ENCODE measurements around the gene TOP3B.

The TOP3B gene

GRCh38 chr22:21921729-21922128 lies 60.9 kb downstream of the TOP3B start:
- H2BK12ac ChIP-seq (ENCODE audit: low read length) = no peak overlapping the region
- H3K9me3 ChIP-seq (ENCODE audit: insufficient read depth, low read depth, low read length) = no peaks in the 10 kb centered on the region
- H2AFZ ChIP-seq (ENCODE audit: insufficient read depth, low read length, poor library complexity) = no peak overlapping the region
- no peak overlapping the region for H3K18ac ChIP-seq (ENCODE audit: low read length)
- no peak overlapping the region for H2BK5ac ChIP-seq (ENCODE audit: low read depth, low read length, poor library complexity)
- H3K14ac ChIP-seq (ENCODE audit: low read length) = no peak overlapping the region
- H2AK5ac ChIP-seq (ENCODE audit: low read length) = no peak overlapping the region
- no peak overlapping the region for H4K8ac ChIP-seq (ENCODE audit: low read depth, low read length)
- H3K23ac ChIP-seq (ENCODE audit: low read length) = no peak overlapping the region
- no peak overlapping the region for H3K27ac ChIP-seq (ENCODE audit: low read depth, low read length)
- H3K4me1 ChIP-seq (ENCODE audit: control insufficient read depth in 1 of 2, insufficient read depth in 2 of 2, low read length in 2 of 2) = peaks cover 0 to 4% of the 10 kb centered on the region in 2 experiments
- no peak overlapping the region for H4K91ac ChIP-seq (ENCODE audit: low read depth, low read length)
- no peak overlapping the region for H3K9ac ChIP-seq (ENCODE audit: low read length)
- no CpG with 5 or more reads among the region's 8 CpGs for WGBS (ENCODE audit: extremely low coverage, insufficient coverage, insufficient read length)
- no peak for DNase-seq
- H3K79me2 ChIP-seq (ENCODE audit: control insufficient read depth, insufficient read depth, low read length, poor library complexity) = no peaks in the 10 kb centered on the region
- no peak overlapping the region for H3K4me2 ChIP-seq (ENCODE audit: low read length)
- peaks cover 11 to 15% of the 10 kb centered on the region in 2 experiments for H3K36me3 ChIP-seq (ENCODE audit: control insufficient read depth in 1 of 2, insufficient read depth in 2 of 2, low read length in 2 of 2)
- H3K79me1 ChIP-seq (ENCODE audit: low read length) = no peaks in the 10 kb centered on the region
- H3K4me3 ChIP-seq (ENCODE audit: low read depth, low read length) = no peak overlapping the region
- H3K27me3 ChIP-seq (ENCODE audit: insufficient read depth, low read length) = no peaks in the 10 kb centered on the region
- no peak overlapping the region for H2BK120ac ChIP-seq (ENCODE audit: insufficient read depth, low read length, poor library complexity)
- H4K12ac ChIP-seq (ENCODE audit: low read depth, low read length) = no peak overlapping the region
- no peak overlapping the region for H3K4ac ChIP-seq (ENCODE audit: low read depth, low read length)

- no peak overlapping the region for H3K4me2 ChIP-seq (ENCODE audit: low read length)
- no peaks in the 10 kb centered on the region for H3K79me2 ChIP-seq (ENCODE audit: control insufficient read depth, insufficient read depth, low read length, poor library complexity)
- no CpG with 5 or more reads among the region's 13 CpGs for WGBS (ENCODE audit: extremely low coverage, insufficient coverage, insufficient read length)
- H3K9ac ChIP-seq (ENCODE audit: low read length) = no peak overlapping the region
- H4K8ac ChIP-seq (ENCODE audit: low read depth, low read length) = no peak overlapping the region
- H2AFZ ChIP-seq (ENCODE audit: insufficient read depth, low read length, poor library complexity) = no peak overlapping the region
- no peak overlapping the region for H3K14ac ChIP-seq (ENCODE audit: low read length)
- no peaks in the 10 kb centered on the region for H3K9me3 ChIP-seq (ENCODE audit: insufficient read depth, low read depth, low read length)
- no peak overlapping the region for H2BK12ac ChIP-seq (ENCODE audit: low read length)
- no peak overlapping the region for H3K23ac ChIP-seq (ENCODE audit: low read length)
- no peak for DNase-seq
- H4K12ac ChIP-seq (ENCODE audit: low read depth, low read length) = no peak overlapping the region
- no peak overlapping the region for H2BK5ac ChIP-seq (ENCODE audit: low read depth, low read length, poor library complexity)
- no peak overlapping the region for H3K27ac ChIP-seq (ENCODE audit: low read depth, low read length)
- peaks cover 0 to 4% of the 10 kb centered on the region in 2 experiments for H3K4me1 ChIP-seq (ENCODE audit: control insufficient read depth in 1 of 2, insufficient read depth in 2 of 2, low read length in 2 of 2)
- H3K79me1 ChIP-seq (ENCODE audit: low read length) = no peaks in the 10 kb centered on the region
- H3K36me3 ChIP-seq (ENCODE audit: control insufficient read depth in 1 of 2, insufficient read depth in 2 of 2, low read length in 2 of 2) = peaks cover 10 to 11% of the 10 kb centered on the region in 2 experiments
- no peak overlapping the region for H4K91ac ChIP-seq (ENCODE audit: low read depth, low read length)
- H2BK120ac ChIP-seq (ENCODE audit: insufficient read depth, low read length, poor library complexity) = no peak overlapping the region
- no peak overlapping the region for H3K4me3 ChIP-seq (ENCODE audit: low read depth, low read length)
- no peaks in the 10 kb centered on the region for H3K27me3 ChIP-seq (ENCODE audit: insufficient read depth, low read length)
- H3K18ac ChIP-seq (ENCODE audit: low read length) = no peak overlapping the region
- H2AK5ac ChIP-seq (ENCODE audit: low read length) = no peak overlapping the region
- no peak overlapping the region for H3K4ac ChIP-seq (ENCODE audit: low read depth, low read length)
Observed at GRCh38 chr22:21921184-21921721, 61.3 kb downstream of the TOP3B start.

GRCh38 chr22:21920341-21921183 lies 62.0 kb downstream of the TOP3B start:
- no peak overlapping the region for H2AK5ac ChIP-seq (ENCODE audit: low read length)
- no peak overlapping the region for H2BK5ac ChIP-seq (ENCODE audit: low read depth, low read length, poor library complexity)
- no peak overlapping the region for H2BK120ac ChIP-seq (ENCODE audit: insufficient read depth, low read length, poor library complexity)
- H3K4ac ChIP-seq (ENCODE audit: low read depth, low read length) = no peak overlapping the region
- no peak overlapping the region for H3K23ac ChIP-seq (ENCODE audit: low read length)
- no peak overlapping the region for H3K4me2 ChIP-seq (ENCODE audit: low read length)
- H3K79me2 ChIP-seq (ENCODE audit: control insufficient read depth, insufficient read depth, low read length, poor library complexity) = no peaks in the 10 kb centered on the region
- H3K4me1 ChIP-seq (ENCODE audit: control insufficient read depth in 1 of 2, insufficient read depth in 2 of 2, low read length in 2 of 2) = peaks cover 0 to 4% of the 10 kb centered on the region in 2 experiments
- no peak overlapping the region for H4K8ac ChIP-seq (ENCODE audit: low read depth, low read length)
- H4K91ac ChIP-seq (ENCODE audit: low read depth, low read length) = no peak overlapping the region
- WGBS (ENCODE audit: extremely low coverage, insufficient coverage, insufficient read length) = no CpG with 5 or more reads among the region's 16 CpGs
- no peak overlapping the region for H3K27ac ChIP-seq (ENCODE audit: low read depth, low read length)
- no peak overlapping the region for H2AFZ ChIP-seq (ENCODE audit: insufficient read depth, low read length, poor library complexity)
- H3K4me3 ChIP-seq (ENCODE audit: low read depth, low read length) = no peak overlapping the region
- H3K9me3 ChIP-seq (ENCODE audit: insufficient read depth, low read depth, low read length) = no peaks in the 10 kb centered on the region
- H3K9ac ChIP-seq (ENCODE audit: low read length) = no peak overlapping the region
- no peaks in the 10 kb centered on the region for H3K27me3 ChIP-seq (ENCODE audit: insufficient read depth, low read length)
- H4K12ac ChIP-seq (ENCODE audit: low read depth, low read length) = no peak overlapping the region
- DNase-seq = peak; percentile 3 to 34
- H3K79me1 ChIP-seq (ENCODE audit: low read length) = no peaks in the 10 kb centered on the region
- H3K36me3 ChIP-seq (ENCODE audit: control insufficient read depth in 1 of 2, insufficient read depth in 2 of 2, low read length in 2 of 2) = peaks cover 10 to 11% of the 10 kb centered on the region in 2 experiments
- H3K18ac ChIP-seq (ENCODE audit: low read length) = no peak overlapping the region
- H2BK12ac ChIP-seq (ENCODE audit: low read length) = no peak overlapping the region
- no peak overlapping the region for H3K14ac ChIP-seq (ENCODE audit: low read length)

- no peak overlapping the region for H4K8ac ChIP-seq (ENCODE audit: low read depth, low read length)
- no peak overlapping the region for H3K23ac ChIP-seq (ENCODE audit: low read length)
- no peak overlapping the region for H2BK5ac ChIP-seq (ENCODE audit: low read depth, low read length, poor library complexity)
- WGBS (ENCODE audit: extremely low coverage, insufficient coverage, insufficient read length) = no CpG with 5 or more reads among the region's 20 CpGs
- no peak overlapping the region for H4K12ac ChIP-seq (ENCODE audit: low read depth, low read length)
- H3K4me2 ChIP-seq (ENCODE audit: low read length) = no peak overlapping the region
- no peak overlapping the region for H3K4me3 ChIP-seq (ENCODE audit: low read depth, low read length)
- peaks cover 10 to 11% of the 10 kb centered on the region in 2 experiments for H3K36me3 ChIP-seq (ENCODE audit: control insufficient read depth in 1 of 2, insufficient read depth in 2 of 2, low read length in 2 of 2)
- H3K27ac ChIP-seq (ENCODE audit: low read depth, low read length) = no peak overlapping the region
- no peak overlapping the region for H2BK120ac ChIP-seq (ENCODE audit: insufficient read depth, low read length, poor library complexity)
- peaks cover 0 to 4% of the 10 kb centered on the region in 2 experiments for H3K4me1 ChIP-seq (ENCODE audit: control insufficient read depth in 1 of 2, insufficient read depth in 2 of 2, low read length in 2 of 2)
- no peak overlapping the region for H2AFZ ChIP-seq (ENCODE audit: insufficient read depth, low read length, poor library complexity)
- no peak overlapping the region for H3K9ac ChIP-seq (ENCODE audit: low read length)
- no peak overlapping the region for H4K91ac ChIP-seq (ENCODE audit: low read depth, low read length)
- DNase-seq = no peak
- no peak overlapping the region for H3K18ac ChIP-seq (ENCODE audit: low read length)
- H2AK5ac ChIP-seq (ENCODE audit: low read length) = no peak overlapping the region
- no peaks in the 10 kb centered on the region for H3K79me1 ChIP-seq (ENCODE audit: low read length)
- H3K4ac ChIP-seq (ENCODE audit: low read depth, low read length) = no peak overlapping the region
- no peaks in the 10 kb centered on the region for H3K27me3 ChIP-seq (ENCODE audit: insufficient read depth, low read length)
- H3K14ac ChIP-seq (ENCODE audit: low read length) = no peak overlapping the region
- H3K79me2 ChIP-seq (ENCODE audit: control insufficient read depth, insufficient read depth, low read length, poor library complexity) = no peaks in the 10 kb centered on the region
- no peaks in the 10 kb centered on the region for H3K9me3 ChIP-seq (ENCODE audit: insufficient read depth, low read depth, low read length)
- no peak overlapping the region for H2BK12ac ChIP-seq (ENCODE audit: low read length)
Observed at GRCh38 chr22:21919526-21920307, 62.9 kb downstream of the TOP3B start.
